Esophagus squamous epithelium (tissue), 4 donors: Measurements from ENCODE around the gene TSG101.

Source experiments
- CTCF ChIP-seq, 6 experiments: fragments of 450-650 bp in 4 of 6; fragments of 200-600 bp in 2 of 6; sonication (generic) in 2 of 6; IDR thresholded peaks; one replicate each; pipeline ENCODE4 v1.5.1; 2016 to 2019; ENCODE audit warnings: antibody characterized with exemption in 6 of 6, mild to moderate bottlenecking in 4 of 6, moderate library complexity in 4 of 6
- POLR2A ChIP-seq, 4 donors: fragments of 450-650 bp; IDR thresholded peaks; one replicate each; pipeline ENCODE4 v1.6.1; 2017; ENCODE audit warnings: antibody characterized with exemption in 4 of 4, mild to moderate bottlenecking in 4 of 4, moderate library complexity in 3 of 4

DNA sequence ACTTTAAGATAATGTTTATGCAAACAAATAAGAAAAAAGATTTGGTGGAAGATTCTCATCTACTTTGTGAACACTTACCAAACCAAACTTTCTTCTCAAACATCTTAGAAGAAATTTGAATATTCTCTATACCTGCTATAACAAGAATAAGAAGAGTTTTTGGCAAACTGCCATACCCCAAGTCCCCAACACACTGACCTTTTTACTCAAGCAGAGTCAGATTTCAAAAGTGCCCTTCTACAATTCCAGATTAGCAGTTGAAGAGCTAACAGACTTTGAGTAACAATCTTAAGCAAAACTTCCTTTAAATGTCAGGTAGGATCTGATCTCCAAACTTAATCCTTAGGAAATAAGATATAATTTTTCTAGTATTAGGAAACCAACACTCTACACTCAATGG, 33.9 kb downstream of the TSG101 start:
- TF ChIP-seq POLR2A (IDR thresholded peaks at IDR 0.05) (no peak), CTCF (IDR thresholded peaks at IDR 0.05) (no peak)
